ENCODE data around the gene C12orf43. TPM values are rescaled to one million over a fixed set of nuclear protein-coding genes. Genes with fewer than 3 reads are reported as not detected.

Gene C12orf43
- total RNA-seq, 1 donor from 2014 or later = 25.8 TPM

GRCh38 chr12:121061831-121062230, 45.5 kb upstream of the C12orf43 start:
- Mint-ChIP-seq H3K27me3 (ENCODE audit: low read depth) (peaks cover 10% of the 10 kb centered on the region), H3K27ac (ENCODE audit: unreplicated experiment) (no peak overlapping the region), H3K4me3 (no peak overlapping the region), H3K9me3 (no peaks in the 10 kb centered on the region), H3K4me1 (no peaks in the 10 kb centered on the region), H3K36me3 (ENCODE audit: low read depth) (no peaks in the 10 kb centered on the region)
- TF ChIP-seq, protein P1, sequence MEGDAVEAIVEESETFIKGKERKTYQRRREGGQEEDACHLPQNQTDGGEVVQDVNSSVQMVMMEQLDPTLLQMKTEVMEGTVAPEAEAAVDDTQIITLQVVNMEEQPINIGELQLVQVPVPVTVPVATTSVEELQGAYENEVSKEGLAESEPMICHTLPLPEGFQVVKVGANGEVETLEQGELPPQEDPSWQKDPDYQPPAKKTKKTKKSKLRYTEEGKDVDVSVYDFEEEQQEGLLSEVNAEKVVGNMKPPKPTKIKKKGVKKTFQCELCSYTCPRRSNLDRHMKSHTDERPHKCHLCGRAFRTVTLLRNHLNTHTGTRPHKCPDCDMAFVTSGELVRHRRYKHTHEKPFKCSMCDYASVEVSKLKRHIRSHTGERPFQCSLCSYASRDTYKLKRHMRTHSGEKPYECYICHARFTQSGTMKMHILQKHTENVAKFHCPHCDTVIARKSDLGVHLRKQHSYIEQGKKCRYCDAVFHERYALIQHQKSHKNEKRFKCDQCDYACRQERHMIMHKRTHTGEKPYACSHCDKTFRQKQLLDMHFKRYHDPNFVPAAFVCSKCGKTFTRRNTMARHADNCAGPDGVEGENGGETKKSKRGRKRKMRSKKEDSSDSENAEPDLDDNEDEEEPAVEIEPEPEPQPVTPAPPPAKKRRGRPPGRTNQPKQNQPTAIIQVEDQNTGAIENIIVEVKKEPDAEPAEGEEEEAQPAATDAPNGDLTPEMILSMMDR (conservative IDR thresholded peaks at IDR 0.05) = peak; percentile 41
- no peak for DNase-seq (ENCODE audit: low read depth, low spot score)

DNA sequence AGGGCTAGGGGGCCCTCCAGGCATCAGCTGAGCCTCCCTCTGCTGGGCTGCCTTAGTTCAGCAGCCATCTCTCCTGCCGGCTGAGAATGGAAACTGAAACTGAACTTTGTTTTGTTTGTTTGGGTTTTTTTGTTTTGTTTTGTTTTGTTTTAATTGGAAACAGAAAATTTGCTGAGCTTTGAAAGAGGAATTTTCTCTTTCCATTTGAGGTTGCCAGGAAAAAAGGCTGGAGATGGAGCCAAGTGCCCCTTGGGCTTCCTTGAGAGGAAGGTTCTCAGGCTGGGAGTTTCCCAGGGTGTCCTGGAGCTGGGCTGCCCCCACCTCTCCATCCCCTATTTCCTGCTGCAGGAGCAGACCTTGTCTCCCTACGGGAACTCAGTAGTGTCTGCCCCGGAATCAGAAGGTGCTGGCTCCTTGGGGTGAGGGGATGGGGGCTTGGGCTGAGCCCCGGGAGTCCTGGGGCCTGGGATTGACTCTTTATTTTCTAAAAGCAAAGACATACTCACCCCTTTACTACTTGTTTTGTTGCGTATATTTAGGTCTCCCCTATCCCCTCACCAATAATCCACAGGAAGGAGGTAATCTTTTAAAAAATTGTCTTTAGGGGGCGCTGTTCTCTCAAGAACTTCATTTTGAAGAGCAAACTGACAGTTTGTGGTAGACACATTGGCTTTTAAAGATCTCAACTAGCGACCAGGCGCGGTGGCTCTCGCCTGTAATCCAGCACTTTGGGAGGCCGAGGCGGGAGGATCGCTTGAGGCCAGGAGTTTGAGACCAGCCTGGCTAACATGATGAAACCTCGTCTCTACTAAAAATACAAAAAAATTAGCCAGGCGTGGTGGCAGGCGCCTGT, 44.1 kb upstream of the C12orf43 start:
- no peak overlapping the region for H3K4me3 Mint-ChIP-seq
- no peaks in the 10 kb centered on the region for H3K4me1 Mint-ChIP-seq
- peaks cover 3% of the 10 kb centered on the region for H3K27me3 Mint-ChIP-seq (ENCODE audit: low read depth)

GRCh38 chr12:121059031-121059898, 43.0 kb upstream of the C12orf43 start:
- no peaks in the 10 kb centered on the region for H3K4me1 Mint-ChIP-seq

More for the DNA sequence above, 44.1 kb upstream of the C12orf43 start:
- H3K27ac Mint-ChIP-seq (ENCODE audit: unreplicated experiment) = no peak overlapping the region
- no peak for DNase-seq (ENCODE audit: low read depth, low spot score)
- no peaks in the 10 kb centered on the region for H3K36me3 Mint-ChIP-seq (ENCODE audit: low read depth)
- TF ChIP-seq, protein P1 (conservative IDR thresholded peaks at IDR 0.05) = peak; percentile 56
- H3K9me3 Mint-ChIP-seq = no peaks in the 10 kb centered on the region

GRCh38 chr12:121057794-121058193, 41.5 kb upstream of the C12orf43 start:
- H3K4me1 Mint-ChIP-seq = no peaks in the 10 kb centered on the region
- no peaks in the 10 kb centered on the region for H3K36me3 Mint-ChIP-seq (ENCODE audit: low read depth)
- H3K4me3 Mint-ChIP-seq = no peak overlapping the region
- H3K9me3 Mint-ChIP-seq = no peaks in the 10 kb centered on the region
- DNase-seq (ENCODE audit: low read depth, low spot score) = no peak
- H3K27ac Mint-ChIP-seq (ENCODE audit: unreplicated experiment) = no peak overlapping the region
- TF ChIP-seq, protein P1 (conservative IDR thresholded peaks at IDR 0.05) = no peak
- peaks cover 3% of the 10 kb centered on the region for H3K27me3 Mint-ChIP-seq (ENCODE audit: low read depth)

More at GRCh38 chr12:121059031-121059898, 43.0 kb upstream of the C12orf43 start:
- peak overlapping the region; percentile 27 for H3K27ac Mint-ChIP-seq (ENCODE audit: unreplicated experiment)
- no peaks in the 10 kb centered on the region for H3K36me3 Mint-ChIP-seq (ENCODE audit: low read depth)
- TF ChIP-seq, protein P1 (conservative IDR thresholded peaks at IDR 0.05) = no peak
- H3K4me3 Mint-ChIP-seq = no peak overlapping the region
- peaks cover 3% of the 10 kb centered on the region for H3K27me3 Mint-ChIP-seq (ENCODE audit: low read depth)
- H3K9me3 Mint-ChIP-seq = no peaks in the 10 kb centered on the region
- no peak for DNase-seq (ENCODE audit: low read depth, low spot score)

GRCh38 chr12:121053706-121054105, 37.4 kb upstream of the C12orf43 start:
- no peak for DNase-seq (ENCODE audit: low read depth, low spot score)
- Mint-ChIP-seq H3K4me3 (no peak overlapping the region), H3K9me3 (no peaks in the 10 kb centered on the region)

More at GRCh38 chr12:121053706-121054105, 37.4 kb upstream of the C12orf43 start:
- TF ChIP-seq, protein P1 (conservative IDR thresholded peaks at IDR 0.05) = no peak
- no peaks in the 10 kb centered on the region for H3K4me1 Mint-ChIP-seq
- peaks cover 12% of the 10 kb centered on the region for H3K27me3 Mint-ChIP-seq (ENCODE audit: low read depth)
- no peaks in the 10 kb centered on the region for H3K36me3 Mint-ChIP-seq (ENCODE audit: low read depth)
- no peak overlapping the region for H3K27ac Mint-ChIP-seq (ENCODE audit: unreplicated experiment)
